ENCODE data around the gene EXOG.

EXOG gene

GRCh38 chr3:38548154-38548931 is 52.2 kb downstream of the EXOG start:
- no peak for TF ChIP-seq CTCF (IDR thresholded peaks at IDR 0.05; ENCODE audit: extremely low read depth, missing control alignments)
- DNase-seq (ENCODE audit: low spot score) = no peak

DNA sequence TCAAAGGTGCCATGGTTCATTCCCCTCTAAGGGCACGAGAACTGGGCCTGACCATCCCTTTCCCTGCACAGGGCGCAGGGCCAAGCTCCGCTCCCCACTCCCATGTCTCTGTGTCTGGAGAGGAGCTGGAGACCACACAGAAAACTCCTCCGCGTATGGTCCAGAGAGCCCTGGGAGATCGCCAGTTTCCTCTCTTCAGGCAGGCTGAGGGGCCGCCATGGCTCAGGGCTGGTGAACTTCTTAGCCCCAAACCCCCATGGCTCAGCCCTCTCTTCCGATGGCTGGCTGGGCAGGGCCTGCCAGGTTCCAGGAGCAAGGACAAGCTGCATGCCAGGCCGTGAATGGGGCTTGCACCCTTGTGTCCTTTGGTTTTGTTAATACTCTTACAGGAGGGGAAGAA is 52.9 kb downstream of the EXOG start:
- no peak for DNase-seq (ENCODE audit: low spot score)
- TF ChIP-seq CTCF (IDR thresholded peaks at IDR 0.05; ENCODE audit: extremely low read depth, missing control alignments) = no peak

GRCh38 chr3:38549486-38549885 is 53.3 kb downstream of the EXOG start:
- no peak for DNase-seq (ENCODE audit: low spot score)
- no peak for TF ChIP-seq CTCF (IDR thresholded peaks at IDR 0.05; ENCODE audit: extremely low read depth, missing control alignments)

GRCh38 chr3:38549957-38550840 is 54.1 kb downstream of the EXOG start:
- no peak for DNase-seq (ENCODE audit: low spot score)
- TF ChIP-seq CTCF (IDR thresholded peaks at IDR 0.05; ENCODE audit: extremely low read depth, missing control alignments) = no peak

- no peak for TF ChIP-seq CTCF (IDR thresholded peaks at IDR 0.05; ENCODE audit: extremely low read depth, missing control alignments)
- no peak for DNase-seq (ENCODE audit: low spot score)
These were observed 55.1 kb downstream of the EXOG start for GRCh38 chr3:38551026-38551832.

DNA sequence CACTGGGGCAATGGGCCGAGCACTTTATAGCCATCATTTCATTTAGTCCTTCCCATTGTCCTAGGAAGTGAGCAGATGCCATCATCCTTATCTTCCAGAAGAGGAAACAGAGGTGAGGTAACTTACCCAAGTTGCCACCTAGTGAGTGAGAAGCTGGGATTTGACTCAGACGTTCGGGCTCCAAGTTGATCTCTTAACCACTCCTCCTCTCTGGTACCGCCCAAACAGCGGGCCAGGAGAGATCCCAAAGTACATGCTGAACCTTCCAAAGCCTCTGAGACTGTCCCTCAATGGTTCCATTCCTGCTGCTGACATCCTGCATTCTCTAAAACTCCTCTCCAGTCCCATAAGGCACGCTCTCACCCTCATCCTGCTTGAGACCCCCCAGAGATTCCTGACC is 56.2 kb downstream of the EXOG start:
- DNase-seq (ENCODE audit: low spot score) = no peak
- no peak for TF ChIP-seq CTCF (IDR thresholded peaks at IDR 0.05; ENCODE audit: extremely low read depth, missing control alignments)

Data from GM20000 (cell line).